LHCN-M2 (cell line): ENCODE data around the gene WDR49. TPM values are rescaled to one million over a fixed set of nuclear protein-coding genes. Genes with fewer than 3 reads are reported as not detected.
"Not testable (repeated sequence)": the region's sequence is repeated elsewhere in the genome, so short reads cannot be mapped to it uniquely, and the experiment has no call there.

Experiments used
- DNase-seq: peaks from one replicate; pipeline ENCODE4 v3.0.0-alpha.2; 2012; ENCODE audit warnings: low read depth
- total RNA-seq: library from RNA; depleted of rRNA; stranded (reverse); fragments of >200 nt; gene quantifications from 2 replicates; pipeline ENCODE4 v1.2.3, GENCODE V29; 2014

WDR49 gene
- total RNA-seq, 1 experiment from 2014 or later, result not detected

DNA sequence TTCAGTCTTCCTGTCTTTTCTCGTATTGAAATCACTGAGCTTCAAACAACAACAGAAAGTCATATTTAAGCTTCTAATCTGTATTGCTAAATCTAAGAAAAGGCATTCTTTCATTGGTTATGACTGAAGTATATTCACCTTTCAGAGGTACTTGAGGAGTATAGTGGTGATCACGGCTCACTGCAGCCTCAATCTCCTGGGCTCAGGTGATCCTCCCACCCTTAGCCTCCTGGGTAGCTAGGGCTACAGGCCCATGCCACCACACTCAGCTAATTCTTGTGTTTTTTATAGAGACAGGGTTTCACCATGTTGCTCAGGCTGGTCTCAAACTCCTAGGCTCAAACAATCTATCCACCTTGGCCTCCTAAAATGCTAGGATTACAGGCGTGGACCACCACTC, 38.7 kb downstream of the WDR49 start:
- no peak for DNase-seq

DNA sequence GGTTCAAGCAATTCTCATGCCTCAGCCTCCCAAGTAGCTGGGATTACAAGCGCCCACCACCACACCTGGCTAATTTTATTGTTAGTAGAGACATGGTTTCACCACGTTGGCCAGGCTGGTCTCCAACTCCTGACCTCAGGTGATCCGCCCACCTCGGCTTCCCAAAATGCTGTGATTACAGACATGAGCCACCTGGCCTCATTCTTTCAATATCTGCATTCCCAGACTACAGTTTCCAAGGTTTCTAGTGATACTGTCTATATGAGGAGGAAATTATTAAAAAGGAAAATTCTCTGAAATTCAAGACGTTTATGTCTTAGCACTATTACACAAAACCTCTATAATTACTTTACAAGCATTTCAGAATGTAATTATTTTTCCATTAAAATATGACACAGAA, 39.5 kb downstream of the WDR49 start:
- DNase-seq, result not testable (repeated sequence)

DNA sequence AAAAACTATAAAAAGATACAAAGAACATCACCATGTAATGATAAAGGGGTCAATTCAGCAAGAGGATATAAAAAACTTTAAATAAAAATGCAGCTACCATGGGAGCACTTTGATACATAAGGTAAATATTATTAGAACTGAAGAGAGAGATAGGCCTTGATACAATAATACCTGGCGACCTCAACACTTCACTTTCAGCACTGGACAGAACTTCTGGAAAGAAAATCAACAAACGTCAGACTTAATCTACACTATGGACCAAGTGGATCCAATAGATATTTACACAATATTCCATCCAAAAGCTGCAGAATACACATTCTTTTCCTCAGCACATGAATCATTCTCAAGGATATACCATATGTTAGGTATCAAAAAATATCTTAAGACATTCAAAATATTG, 42.0 kb downstream of the WDR49 start:
- no peak for DNase-seq

DNA sequence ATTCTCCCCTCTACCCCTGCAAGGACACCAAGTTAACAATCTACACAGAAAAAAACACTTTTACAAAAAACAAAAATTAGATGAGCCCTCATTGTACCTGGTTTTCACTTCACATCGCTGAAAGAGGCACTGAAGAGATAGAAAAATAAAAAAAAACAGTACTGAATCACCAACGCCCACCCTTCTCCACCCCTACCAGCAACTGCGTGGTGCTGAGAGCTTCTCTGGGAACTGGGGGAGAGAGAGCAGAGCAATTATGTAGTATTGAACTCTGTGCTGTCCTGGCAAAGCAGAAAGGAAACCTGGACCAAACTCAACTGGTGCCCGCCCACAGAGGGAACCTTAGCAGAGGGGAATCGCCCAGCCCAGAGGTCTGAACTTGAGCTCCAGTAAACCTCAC, 44.6 kb downstream of the WDR49 start:
- no peak for DNase-seq

DNA sequence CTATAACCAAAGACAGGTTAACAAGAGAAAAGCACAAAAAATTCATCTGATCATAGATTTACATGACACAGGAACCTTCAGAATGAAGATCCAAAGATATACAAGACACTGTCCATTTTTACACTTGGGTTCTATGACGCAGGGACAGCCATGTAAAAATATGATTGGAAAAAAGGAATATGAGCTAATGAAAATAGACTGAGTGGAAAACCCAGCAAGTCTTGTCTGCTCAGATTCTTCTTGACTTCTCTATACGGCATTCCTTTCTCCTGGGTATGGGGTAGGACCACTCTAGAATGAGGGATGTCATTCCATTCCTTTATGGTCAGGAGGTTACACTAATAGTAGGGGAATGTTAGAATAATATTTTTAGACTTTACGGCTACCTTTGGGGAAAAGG, 46.9 kb downstream of the WDR49 start:
- DNase-seq, result no peak

DNA sequence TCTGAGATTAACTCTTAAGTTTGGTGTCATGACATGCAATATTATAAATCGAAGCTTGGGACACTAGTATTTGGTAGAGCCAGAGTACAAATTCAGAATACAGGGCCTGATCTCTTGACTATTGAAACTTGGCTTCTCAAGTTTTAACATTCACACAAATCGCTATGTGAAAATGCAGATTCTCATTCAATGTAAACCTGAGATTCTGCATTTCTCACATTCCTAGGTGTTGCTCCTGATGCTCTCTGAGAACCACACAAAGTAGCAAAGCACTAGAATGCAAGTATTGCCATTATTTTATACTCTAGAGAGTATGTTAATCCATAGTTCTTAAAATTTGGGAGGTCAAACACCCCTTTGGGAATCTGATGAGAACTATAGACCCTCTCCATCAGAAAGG, 47.9 kb downstream of the WDR49 start:
- no peak for DNase-seq

DNA sequence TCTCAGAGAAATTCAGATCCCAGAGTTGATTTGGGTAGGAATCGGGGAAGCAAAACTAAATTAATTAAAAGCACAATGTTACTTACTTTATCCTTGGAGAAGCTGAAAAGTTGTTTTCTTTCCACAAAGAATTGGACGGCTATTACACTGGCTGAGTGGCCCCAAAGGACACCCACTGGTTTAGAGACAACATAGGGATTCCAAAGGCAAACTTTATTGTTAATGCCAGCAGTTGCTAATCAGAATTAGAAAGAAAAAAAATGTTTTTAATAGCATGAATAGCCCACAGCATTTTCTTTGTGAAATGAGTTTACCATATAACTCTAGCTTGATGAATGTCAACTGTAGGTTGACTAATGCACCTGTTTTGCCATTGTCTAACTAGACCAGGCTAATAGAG, 51.7 kb downstream of the WDR49 start:
- no peak for DNase-seq

DNA sequence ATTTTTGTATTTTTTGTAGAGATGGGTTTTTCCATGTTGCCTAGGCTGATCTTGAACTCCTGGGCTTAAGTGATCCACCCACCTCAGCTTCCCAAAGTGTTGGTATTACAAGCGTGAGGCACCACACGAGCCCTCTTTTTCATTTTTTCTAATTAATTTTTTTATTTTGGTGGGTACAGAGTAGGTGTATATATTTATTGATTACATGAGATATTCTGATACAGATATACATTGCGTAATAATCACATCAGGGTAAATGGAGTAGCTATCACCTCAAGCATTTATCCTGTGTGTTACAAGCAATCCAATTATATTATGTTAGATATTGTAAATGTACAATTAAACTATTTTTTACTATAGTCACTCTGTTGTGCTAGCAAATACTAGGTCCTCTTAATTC, 66.1 kb downstream of the WDR49 start:
- no peak for DNase-seq

DNA sequence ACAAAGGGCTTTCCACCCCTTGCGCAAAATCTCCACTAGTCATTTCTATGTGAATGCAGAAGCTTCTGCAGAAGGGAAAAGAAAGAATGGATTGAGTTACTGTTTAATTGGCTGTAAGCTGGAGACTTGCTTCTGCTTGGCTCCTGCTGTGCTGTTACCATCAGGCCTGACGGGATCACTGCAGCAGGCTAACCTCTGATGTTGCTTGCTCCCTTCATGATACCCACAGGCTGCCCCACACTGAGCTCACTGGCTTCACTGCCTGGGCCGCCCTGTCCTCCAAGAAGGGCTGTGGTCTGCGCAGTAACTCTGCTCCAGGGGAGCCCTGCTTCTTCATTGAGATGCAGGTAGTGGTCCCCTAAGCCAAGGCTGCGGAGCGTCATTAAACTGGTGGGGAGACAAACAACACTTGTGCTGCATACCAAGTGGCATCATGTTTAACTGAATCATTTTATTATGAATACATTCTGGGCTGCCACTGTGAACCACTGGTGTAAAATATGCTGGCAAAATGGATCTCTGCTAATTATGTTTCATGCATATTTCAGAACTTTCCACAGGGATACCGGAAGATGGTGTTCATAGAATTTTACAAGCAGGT, 78.6 kb downstream of the WDR49 start:
- no peak for DNase-seq

DNA sequence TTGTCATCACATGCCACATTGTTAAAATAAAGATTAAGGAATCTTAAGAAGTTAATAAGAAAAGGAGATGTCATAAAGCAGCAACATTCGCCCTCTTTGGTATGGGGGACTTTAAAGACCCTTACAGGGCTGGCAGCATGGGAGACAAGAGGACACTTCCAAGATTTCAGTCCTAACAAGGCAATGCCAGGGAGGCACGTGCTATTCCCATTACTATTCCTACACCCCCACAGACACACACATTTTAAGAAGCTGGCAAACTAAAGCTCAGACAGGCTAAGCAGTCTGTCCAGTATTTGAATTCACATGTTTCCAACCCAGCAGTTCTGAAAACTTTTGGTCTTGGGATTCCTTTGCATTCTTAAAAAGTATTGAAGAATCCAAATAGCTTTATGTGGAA, 80.8 kb downstream of the WDR49 start:
- DNase-seq, result no peak

DNA sequence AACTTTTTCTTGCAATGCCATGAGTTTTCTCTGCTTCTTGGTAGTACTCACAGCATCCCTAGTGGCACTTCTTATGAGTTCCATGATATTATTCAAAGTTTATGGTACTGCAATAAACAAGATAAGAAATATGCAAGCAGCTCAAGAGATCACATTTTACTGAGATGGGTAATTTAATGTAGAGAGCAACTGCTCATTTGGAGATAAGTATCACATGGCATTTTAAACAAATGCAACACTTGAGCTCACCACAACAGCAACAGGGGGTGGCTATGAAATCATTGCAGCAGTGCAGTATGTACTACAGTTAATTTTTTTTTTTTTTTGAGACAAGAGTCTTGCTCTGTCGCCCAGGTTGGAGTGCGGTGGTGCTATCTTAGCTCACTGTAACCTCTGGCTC, 85.1 kb downstream of the WDR49 start:
- no peak for DNase-seq

DNA sequence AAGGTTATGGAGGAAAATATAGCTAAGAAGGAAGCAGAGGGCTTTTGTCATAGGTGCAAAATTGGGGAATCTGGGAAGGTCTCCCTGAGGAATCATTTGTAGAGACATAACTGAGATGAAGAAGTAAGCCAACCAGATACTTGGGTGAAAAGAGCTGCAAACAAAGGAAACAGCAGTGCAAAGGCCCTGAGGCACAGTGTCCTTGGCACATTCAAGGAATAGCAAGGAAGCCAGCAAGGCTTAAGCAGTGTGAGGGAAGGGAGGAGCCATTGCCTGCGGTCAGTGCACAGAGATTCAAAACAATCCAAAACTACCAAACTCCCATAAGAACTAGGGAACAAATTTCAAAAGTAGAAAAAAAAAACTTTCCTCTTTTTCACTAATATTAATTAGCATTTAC, 88.3 kb downstream of the WDR49 start:
- no peak for DNase-seq

DNA sequence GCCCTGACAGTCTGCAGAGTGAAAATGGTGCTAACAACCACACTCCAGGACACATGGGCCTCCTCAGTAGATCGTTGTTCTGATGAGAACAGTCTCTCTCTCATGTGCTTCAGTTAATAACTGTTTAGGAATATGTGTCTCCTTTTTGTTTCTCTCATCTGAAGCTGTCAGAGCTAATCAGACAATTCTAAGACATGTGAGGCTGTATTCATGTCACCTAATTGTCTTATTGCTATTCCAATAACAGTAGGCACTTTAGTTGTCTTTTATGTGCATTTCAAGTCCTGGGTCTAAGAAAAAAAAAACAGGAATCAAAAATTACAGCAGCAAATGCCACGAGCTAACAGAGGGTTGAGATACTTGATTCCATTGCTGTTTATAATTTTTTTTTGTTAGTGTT, 89.1 kb downstream of the WDR49 start:
- no peak for DNase-seq

DNA sequence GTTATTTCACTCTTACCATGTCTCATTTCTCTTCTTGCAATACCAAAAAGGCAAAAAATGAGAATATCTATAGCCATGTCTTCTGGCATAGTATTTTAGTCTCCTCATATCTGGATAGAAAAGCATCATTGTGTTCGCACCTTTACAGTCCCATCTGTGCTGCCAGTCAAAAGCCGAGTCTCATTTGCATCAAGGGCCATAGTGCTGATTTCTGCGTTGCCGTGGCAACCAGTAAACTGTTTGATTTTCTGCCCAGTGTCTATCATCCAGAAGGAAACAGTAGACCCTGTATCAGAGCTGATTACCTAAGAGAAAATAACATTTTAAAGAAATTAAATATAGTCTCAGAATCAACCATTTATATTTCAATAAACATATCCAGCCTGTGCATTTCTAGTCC, 93.8 kb downstream of the WDR49 start:
- DNase-seq, result no peak

DNA sequence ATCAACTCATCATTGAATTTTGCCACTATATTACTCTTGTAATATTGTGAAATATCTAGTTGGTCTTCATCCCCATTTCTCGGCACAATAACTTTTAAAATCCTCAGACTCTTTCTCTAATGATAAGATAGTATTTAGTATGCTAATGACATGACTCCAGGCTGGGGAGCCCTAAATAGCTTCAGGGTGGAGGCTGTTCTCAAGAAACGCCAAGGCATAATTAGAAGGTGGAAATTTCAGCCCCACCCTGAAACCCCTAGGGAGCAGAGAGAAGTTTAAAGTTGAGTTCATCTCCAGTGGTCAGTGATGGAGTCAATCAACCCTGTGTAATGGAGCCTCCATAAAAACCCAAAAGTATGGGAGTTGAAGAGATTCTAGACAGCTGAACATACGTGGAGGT, 98.8 kb downstream of the WDR49 start:
- DNase-seq, result no peak

DNA sequence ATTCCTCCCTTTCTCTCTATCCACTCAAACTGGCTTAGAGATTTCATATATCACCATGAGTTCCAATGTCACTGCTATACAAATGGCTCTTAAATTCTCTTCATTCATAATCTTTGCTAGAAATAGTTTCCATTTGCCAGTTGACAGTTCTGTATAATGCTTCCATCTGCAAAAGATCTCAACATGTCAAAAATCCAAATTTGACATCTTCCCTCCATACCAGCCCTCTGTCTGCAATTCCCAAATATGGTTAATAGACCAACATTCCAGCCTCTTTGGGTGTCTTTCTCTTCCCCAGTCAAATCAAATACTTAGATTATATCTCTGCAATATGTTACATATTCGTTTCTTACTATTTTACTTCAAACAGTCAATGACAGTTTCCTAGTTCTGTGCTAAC, 115.7 kb downstream of the WDR49 start:
- DNase-seq, result no peak

DNA sequence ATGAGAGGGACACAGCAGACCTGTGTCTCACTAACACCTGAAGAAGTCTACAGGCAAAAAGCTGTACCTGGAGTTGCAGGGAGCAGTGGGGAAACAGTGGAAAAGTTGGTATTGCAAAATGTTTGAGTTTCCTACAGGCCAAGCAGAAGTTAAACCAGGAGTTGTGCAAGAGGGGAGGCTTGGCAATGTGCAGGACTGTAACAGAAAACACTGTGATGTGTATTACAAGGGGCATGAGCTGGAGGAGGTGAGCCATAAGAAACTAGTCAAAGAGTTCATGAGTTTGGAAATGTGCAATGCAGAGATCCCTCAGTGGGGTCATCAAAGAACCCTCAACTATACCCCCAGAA, 132.8 kb downstream of the WDR49 start:
- no peak for DNase-seq

DNA sequence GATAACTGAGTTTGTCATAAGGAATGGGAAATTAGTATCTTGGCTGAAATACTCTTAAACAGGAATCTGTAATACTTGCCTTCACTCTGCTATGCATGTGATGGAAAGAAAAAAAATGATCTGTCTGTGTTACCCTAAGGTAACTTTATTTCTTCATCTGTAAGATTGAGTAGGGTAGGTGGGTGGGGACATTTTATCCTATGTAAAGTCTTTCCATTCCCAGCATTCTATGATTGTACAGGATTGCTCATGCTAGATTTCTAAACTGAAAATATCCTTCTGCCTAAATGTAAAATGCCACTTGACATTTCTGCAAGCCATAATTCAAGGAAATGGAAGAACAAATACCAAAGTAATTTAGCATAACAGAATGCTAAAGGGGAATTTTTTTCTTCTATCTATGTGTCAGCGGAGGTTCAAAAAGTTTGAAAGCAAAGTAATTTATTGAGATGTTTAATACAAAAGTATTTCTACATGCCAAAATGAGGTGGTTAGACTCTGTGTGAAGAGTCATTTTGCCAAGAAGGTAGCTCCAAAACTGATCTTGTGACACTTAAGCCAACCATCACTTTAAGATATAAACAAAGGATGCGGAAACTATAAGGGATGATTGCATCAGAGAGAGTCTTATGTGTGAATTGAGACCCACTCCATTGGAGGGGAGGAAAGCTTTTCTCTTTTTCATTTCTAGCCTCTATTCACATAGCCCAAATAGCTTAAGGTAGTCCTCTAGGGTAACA, 133.3 kb downstream of the WDR49 start:
- no peak for DNase-seq

DNA sequence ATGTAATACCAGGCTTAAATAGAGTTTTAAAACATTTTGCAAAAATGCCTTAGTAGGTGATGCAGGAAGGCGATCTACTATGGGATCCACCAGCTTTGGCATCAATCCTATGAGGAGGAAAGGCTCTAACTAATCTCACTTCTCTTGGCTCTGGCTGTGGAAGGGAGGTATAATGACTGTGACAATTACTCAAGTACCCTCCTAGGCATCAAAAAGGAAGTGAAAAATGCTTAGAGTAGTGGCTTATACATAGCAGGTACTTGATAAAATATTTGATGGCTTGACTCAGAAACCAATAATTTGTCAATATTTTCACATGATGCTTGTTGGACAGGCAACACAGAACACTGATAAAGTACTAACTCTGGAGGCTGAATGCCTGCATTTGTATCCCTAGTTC, 145.8 kb downstream of the WDR49 start:
- no peak for DNase-seq

DNA sequence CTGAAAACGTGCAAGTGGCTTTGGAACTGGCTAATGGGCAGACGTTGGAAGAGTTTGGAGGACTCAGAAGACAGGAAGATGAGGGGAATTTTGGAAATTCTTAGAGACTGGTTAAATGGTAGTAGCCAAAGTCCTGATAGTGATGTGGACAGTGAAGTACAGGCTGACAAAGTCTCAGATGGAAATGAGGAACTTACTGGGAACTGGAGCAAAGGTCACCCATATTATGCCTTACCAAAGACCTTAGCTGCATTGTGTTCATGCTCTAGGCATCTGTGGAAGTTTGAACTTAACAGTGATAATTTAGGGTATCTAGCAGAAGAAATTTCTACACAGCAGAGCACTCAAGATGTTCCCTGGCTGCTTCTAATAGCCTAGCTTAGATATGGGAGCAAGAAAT, 151.3 kb downstream of the WDR49 start:
- no peak for DNase-seq

DNA sequence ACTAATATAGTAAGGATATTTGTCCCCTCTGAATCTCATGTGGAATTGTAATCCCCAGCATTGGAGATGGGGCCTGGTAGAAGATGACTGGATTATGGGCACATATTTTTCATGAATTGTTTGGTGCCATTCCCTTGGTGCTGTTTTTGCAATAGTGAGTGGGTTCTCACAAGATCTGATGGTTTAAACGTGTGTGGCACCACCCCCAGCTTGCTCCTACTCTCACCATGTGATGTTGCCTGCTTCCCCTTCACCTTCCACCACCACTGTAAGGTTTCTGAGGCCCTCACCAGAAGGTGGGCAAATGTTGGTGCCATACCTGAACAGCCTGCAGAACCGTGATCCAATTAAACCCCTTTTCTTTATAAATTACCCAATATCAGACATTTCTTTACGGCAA, 151.8 kb downstream of the WDR49 start:
- no peak for DNase-seq

DNA sequence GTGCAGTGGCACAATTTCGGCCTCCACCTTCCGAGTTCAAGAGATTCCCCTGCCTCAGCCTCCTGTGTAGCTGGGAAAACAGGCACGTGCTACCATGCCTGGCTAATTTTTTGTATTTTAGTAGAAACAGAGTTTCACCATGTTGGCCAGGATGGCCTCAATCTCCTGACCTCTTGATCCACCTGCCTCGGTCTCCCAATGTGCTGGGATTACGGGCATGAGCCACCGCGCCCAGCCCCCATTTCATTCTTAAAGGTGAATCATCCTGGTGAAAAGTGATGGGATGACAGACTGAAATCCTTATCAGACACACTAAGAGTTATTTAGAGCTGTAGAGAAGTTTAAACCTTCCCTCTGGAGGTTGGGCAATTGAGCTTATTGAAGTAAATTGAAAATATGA, 155.8 kb downstream of the WDR49 start:
- no peak for DNase-seq

DNA sequence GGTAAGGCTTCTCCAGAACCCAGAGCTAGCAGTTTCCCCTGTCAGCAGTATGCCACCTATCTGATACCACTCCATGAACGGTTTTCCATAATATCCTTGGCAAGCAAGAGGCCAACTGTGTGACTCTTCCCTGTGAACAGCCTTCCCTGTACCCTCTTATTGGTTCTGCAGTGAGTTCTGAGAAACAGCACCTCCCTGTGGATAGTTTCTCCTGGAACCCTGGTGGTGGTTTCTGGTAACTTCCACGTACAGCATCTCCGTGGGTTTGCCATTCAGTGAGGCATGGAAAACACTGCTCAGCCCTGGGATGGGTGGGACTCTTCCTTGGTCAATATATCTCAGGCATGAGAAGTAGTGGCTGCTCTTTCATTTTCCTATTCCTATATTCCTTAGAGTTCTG, 160.5 kb downstream of the WDR49 start:
- no peak for DNase-seq

DNA sequence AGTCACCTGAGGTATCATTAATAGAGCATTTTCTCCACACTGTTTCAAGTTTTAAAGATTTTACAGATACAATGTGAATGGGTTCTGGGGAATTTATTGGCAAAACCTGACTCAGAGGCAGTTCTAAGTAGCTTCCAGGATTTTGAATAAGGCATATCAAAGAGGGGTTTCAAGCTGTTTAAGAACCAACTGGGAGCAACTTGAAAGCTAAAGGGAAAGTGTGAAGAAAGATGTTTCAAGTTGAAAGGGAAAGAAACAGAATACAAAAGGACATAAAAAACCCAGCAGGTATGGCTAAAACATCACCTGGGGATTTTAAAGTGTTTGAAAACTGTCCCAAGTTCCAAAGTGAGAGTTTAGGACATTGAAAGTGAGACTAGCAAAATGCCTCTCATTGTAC, 162.1 kb downstream of the WDR49 start:
- DNase-seq, result no peak
